HG03378 (cell line): Measurements from ENCODE around the gene ARHGAP6.
"Not testable (repeated sequence)": the region's sequence is repeated elsewhere in the genome, so short reads cannot be mapped to it uniquely, and the experiment has no call there.

ENCODE experiments used
- ATAC-seq: cut with Tn5 transposase; IDR thresholded peaks from one replicate; pipeline ENCODE4 v1.9.1; 2021; ENCODE audit warnings: mild to moderate bottlenecking, moderate library complexity; ENCODE audit not compliant: unreplicated experiment

ARHGAP6 gene

GRCh38 chrX:11647138-11647537 lies 18.6 kb downstream of the ARHGAP6 start:
- ATAC-seq, result no peak

DNA sequence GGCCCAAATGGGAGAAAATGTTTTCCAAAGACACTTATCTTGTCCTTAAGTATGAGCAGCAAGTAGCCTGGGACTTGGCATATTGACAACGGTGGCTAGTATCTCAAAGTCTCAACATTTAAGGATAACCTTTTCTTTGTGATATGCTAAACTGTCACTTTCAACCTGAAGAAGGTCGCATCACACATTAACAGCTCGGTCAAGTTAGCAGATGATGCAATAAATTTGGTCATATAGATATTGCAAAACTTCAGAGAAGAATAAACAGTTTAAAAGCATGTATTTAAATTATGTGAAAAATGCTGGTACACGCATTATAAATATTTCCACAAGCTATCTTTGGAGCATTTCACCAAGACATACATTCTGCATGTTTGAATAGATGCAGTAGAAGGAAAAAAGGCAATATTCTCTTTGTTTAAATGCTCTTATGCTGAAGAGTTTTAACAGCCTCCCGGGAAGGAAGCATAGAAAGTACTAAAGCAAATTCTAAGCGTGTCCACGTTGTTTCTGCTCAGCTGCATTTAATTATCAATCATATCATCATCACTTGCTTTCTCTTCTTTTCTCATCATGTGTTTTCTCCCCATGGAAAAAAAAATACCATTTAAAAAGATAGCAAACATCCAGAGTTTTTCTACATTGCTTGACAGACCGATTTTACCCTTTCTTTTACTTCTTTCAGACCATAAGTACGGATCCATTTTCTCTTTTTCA lies 24.2 kb downstream of the ARHGAP6 start:
- ATAC-seq, result no peak

- no peak for ATAC-seq
Measured at GRCh38 chrX:11640089-11640488, 25.6 kb downstream of the ARHGAP6 start.

- ATAC-seq, result no peak
Measured at GRCh38 chrX:11632732-11633131, 33.0 kb downstream of the ARHGAP6 start.

DNA sequence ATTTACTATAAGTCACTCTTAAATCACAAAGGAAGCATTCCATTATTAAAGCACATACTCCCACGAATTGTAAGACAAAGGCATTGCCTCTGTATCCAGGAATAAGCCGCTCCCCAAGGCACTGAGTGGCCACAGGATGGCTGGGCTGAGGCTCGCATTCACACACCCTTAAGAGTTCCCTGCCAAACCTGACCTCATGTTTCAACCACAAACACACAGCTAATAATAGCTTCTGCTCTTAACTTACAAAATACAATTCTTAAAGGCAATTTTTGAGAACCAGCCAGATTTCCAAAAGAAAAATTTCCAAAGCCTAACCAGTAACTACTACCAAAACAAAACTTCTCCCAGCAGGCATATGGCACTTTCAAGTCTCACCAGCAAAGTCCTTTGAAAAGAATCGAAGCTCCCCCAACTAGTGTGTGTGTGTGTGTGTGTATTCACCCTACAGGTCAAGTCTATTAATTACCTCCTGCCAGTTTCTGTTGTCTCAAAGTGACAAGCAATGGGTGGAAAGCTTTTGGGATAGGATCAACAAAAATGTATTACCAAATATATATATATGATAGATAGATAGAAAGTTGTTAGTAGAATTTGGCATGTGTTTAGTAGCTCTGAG lies 36.0 kb downstream of the ARHGAP6 start:
- peak; percentile 85 for ATAC-seq

- no peak for ATAC-seq
Measured at GRCh38 chrX:11628399-11628798, 37.3 kb downstream of the ARHGAP6 start.

DNA sequence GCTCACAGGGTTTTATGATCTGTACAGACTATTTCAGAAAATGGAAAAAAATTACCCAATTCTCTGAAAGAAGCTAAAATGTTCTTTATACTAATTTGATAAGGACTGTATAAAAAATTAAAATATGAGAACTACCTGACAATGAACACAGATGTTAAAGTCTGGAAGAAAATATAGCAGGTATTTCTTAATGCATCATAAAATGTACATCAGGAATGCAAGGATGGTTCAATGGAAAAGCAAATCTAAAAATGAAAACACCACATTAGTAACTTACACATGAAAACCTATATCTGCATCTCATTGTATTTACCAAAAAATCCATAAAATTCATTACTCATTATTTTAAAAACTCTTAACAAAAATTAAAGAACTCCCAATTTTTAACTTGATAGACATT lies 39.4 kb downstream of the ARHGAP6 start:
- no peak for ATAC-seq

DNA sequence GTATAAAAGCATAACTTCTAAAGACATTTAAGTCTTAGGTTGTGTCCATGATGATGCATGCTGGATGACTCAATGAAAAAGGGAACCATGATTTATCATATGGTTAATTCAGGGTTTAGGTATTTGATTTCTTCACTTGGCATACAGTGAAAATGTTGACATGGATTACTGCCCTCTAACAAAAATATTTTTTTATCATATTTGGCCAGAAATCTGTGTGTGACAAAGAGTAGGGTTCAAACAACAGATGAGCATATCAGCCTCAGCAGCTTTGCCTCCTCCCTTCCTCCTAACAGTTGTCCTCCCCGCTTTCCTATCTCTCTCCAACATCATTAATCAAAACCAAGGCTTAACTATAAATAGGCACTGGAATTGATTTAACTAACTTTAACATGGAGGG lies 46.3 kb downstream of the ARHGAP6 start:
- no peak for ATAC-seq

- ATAC-seq, result not testable (repeated sequence)
Measured at GRCh38 chrX:11614253-11614652, 51.5 kb downstream of the ARHGAP6 start.

DNA sequence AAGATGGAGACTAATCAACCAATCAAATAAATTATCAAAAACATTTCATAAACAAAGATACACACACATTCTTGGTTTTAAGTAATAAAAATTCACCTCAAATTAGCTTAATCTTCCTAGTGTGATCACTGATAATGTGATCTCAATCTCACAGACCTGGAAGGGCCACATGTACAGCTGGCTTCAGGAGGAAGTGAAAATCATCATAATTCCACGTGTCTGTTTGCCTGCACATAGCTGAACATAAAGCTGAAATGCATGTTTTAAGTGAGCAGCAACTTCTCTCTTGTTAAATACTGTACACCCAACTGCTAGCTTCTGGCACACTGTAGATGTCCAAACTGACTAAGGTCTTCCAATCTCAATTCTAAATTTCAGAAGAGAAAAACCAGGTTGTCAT lies 53.8 kb downstream of the ARHGAP6 start:
- ATAC-seq, result peak; percentile 61

DNA sequence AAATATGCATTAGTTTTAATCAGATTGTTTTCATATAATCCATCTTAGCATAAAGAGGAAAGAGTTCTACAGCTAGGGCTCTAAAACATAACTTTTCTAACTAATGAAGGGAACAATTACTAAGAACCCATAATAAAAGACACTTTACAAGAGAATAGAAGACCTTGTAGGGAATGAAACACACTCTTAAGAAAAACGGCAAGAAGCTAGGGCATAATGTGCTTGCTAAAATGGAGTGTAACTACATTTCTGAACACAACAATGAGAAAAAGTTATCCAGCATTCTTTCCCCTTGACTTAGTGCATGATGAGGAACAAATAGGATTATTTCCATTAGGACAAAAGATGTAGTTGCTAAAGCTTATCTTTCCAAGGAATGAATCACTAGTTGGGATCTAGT lies 54.6 kb downstream of the ARHGAP6 start:
- ATAC-seq, result no peak

DNA sequence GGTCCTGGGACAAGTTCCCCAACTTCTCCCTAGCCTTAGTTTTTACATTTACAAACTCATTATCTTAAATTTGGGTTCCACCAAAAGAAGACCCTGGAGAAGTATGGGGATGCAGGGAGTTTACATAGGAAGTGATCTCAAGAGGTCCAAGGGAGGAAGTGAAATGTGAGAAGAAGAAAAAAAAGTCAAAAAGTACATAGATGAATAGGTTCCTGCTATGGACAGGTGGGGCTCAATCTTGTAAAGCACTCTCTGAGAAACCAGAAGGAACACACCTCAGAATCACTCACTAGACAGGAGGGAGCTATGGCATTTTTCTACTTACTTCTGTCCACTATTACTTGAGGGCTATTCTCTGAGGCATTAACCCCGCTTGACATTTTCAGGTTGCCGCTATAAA lies 56.6 kb downstream of the ARHGAP6 start:
- ATAC-seq, result peak; percentile 63

GRCh38 chrX:11606408-11606807 lies 59.3 kb downstream of the ARHGAP6 start:
- ATAC-seq, result no peak

GRCh38 chrX:11600578-11600977 lies 65.1 kb downstream of the ARHGAP6 start:
- ATAC-seq, result no peak

GRCh38 chrX:11597479-11597878 lies 68.2 kb downstream of the ARHGAP6 start:
- no peak for ATAC-seq

DNA sequence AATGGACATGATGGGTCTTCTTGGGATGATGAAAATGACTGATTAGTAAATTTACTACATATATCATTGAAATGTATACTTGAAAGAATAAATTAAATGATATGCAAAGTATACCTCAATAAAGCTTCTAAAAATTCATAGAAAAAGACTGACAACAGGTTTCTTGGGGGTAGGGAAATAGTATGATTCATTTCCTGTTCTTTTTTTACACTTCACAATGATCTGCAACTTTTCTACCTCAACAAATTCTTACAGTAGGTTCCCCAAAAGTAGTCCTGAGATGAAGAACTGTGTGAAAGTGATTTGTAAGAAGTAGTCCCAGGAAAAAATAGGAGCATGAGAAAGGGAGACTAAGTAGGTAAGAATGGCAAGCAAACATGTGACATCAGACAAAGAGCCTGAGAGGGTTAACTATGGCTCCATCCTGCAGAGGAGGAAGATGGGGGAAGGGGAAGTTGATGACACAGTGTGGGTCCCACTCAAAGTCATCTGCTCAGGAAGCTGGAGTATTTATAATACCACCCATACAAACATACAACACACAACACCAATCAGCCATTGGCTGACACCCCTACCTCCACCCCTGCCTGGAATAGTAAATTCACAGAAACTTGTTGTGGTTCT lies 73.9 kb downstream of the ARHGAP6 start:
- ATAC-seq, result no peak

DNA sequence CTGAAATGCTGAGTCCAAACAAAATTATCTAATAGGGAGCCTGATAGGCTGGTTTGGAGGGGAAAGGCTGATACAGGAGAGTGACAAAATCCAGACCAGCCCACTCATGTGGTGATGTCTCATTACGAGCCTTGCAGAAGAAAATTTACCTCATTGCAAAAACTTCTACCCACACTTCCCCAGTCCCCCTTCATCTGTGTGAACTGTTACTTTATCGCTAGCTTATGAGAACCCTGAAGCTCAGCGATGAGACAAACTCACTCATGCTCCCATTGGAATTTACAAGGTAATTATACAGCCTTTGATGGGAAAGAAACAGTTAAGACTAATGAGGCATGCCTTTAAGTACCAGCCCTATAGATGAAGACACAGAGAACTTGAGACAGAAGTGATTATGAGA lies 76.1 kb downstream of the ARHGAP6 start:
- ATAC-seq, result no peak

DNA sequence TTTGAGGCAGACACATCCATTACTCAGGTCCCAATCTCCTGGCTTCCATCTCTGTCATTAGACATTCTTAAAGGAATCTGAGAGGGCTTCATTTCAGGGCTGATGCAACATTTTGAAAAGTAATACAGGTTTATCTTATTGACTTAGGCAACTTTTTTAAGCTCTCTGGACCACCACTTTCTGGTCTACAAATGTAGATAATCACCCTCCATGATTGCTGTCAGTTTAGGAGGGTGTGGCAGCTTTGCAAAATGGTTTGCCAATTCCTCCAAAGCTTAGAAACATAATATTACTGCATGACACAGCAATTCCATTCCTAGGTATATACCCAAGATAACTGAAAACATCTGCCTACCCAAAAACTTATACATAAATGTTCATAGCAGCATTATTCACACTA lies 77.6 kb downstream of the ARHGAP6 start:
- no peak for ATAC-seq

DNA sequence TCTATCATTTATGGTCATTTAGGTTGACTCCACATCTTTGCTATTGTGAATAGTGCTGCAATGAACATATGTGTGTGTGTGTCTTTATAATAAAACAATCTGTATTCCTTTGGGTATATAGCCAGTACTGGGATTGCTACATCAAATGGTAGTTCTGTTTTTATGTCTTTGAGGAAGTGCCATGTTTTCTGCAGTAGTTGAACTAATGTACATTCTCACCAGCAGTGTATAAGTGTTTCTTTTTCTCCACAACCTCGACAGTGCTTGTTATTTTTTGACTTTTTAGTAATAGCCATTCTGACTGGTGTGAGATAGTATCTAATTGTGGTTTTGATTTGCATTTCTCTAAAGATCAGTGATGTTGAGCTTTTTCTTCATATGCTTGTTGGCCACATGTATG lies 80.5 kb downstream of the ARHGAP6 start:
- ATAC-seq, result no peak

DNA sequence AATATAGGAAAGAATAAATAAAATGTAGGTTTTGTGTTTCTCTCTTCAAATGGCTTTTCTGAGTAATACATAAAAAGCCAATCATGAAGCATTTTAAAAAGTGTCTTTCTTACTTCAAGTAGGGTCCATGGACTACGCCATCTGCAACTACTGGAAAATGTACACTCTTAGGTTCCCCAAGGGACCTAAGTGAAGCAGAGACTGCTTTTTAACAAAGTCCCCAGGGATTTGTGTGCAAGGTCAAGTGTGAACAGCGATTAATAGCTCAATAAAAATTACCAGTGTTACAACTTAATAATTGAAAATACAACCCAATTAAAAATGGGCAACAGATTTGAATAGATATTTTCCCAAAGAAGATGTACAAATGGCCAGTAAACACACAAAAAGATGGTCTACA lies 84.9 kb downstream of the ARHGAP6 start:
- no peak for ATAC-seq

DNA sequence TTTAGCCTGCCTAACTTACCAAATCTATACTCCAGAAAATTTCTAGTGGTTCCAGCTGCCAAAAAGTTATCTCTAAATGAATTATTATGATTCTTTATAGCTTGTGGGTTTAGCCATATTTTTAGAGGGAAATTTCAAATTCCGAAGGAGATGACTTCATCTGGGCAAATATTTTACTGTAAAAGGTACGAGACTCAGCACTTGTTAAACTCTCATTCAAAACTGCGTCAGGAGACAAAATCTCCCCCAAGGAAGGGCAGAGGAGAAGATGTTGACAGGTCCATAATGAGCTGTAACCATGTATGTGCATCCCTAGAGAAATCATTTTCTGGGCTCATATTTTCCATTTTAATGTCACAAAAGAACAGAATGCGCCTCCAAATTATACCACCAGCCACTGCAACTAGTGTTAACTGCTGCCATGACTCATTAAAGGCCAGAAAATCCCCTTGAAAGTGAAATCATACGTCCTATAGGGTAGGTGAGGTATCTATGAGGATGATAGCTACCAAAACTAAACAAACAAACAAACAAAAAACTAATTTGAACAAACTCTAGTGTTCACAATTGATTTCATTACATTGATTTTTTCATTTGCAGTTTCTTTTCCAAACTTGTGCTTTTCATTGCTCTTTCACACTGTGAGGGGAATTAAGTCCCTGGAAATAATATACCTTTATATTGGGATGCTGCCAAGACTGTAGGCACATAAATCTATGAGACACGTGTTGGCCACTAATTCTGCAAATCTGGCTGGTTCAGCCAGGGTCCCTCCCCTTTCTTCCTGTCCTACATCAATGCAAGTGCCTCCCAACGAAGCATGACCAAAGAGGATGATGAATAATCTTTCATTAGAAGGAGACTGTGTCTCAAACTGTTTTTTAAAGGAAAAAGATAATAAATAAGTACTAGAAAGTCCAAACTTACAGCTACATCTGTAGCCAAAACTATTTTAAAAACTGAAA lies 85.8 kb downstream of the ARHGAP6 start:
- peak; percentile 42 for ATAC-seq
